GM12892 (cell line): ENCODE measurements around the gene DHRS4.
"Not testable (repeated sequence)": the region's sequence is repeated elsewhere in the genome, so short reads cannot be mapped to it uniquely, and the experiment has no call there.

Experiments used
- DNase-seq: peaks from one replicate; pipeline ENCODE4 v3.0.0; 2011; ENCODE audit not compliant: insufficient read length
- FAIRE-seq: peaks from 2 replicates; lab custom pipeline; 2011; peaks lifted over from hg19 to GRCh38; lab: Jason Lieb, UNC
- POLR2A ChIP-seq: IDR thresholded peaks from 2 replicates; pipeline ENCODE4 v1.6.1; 2011; ENCODE audit warnings: low read depth, low read length, control low read depth
- POLR2AphosphoS5 ChIP-seq: IDR thresholded peaks from 2 replicates; pipeline ENCODE4 v1.6.1; 2011; ENCODE audit warnings: low read depth, low read length, control low read depth
- TAF1 ChIP-seq: IDR thresholded peaks from 2 replicates; pipeline ENCODE4 v1.6.1; 2011; ENCODE audit warnings: low read depth, mild to moderate bottlenecking, control low read depth, low read length, borderline replicate concordance

DHRS4 gene

DNA sequence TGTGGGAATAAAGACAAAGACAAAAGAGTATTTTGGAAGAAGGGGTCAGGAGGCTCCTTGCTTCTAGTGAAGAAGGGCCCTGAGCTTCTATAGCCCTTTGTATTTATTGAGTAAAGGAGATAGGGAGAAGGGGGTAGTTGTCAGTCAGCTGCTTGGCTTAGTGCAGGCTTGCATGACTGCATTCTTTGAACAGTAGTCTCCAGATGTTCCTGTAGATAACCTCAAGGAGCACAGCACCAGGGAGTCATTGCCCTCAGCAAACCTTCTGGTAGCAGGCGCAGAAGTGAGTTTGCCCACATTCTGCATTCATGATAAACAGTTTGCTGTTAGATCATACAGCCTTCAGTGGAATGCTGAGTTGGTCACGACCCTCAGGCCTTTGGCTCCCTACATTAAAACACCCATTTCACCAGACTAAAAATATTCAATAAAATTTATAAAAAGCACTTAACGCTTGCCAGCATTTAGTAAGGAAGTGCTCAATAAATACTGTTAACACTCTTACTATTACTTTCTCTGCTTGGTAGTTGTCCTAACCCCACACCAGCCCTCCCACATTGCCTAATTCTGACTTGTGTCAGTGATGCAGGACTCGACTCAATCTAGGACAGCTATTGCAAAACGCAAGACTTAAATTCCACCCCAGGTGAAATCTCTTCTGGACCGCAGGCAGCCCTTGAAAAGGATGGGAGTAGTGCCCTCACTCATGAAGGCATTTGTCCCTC lies 3.0 kb upstream of the DHRS4 start:
- DNase-seq (no peak), FAIRE-seq (no peak)
- no peak for TF ChIP-seq TAF1
- TF ChIP-seq POLR2A: no peak

DNA sequence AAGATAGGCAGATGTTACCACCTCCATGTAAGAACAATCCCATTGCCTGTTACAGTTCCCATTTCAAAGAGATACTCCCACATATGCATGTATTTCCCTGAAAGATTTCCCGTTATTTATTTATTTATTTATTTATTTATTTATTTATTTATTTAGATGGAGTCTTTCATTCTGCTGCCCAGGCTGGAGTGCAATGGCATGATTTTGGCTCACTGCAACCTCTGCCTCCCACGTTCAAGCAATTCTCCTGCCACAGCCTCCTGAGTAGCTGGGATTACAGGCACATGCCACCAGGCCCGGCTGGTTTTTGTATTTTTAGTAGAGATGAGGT lies 2.5 kb upstream of the DHRS4 start:
- DNase-seq, FAIRE-seq: not testable (repeated sequence)

DNA sequence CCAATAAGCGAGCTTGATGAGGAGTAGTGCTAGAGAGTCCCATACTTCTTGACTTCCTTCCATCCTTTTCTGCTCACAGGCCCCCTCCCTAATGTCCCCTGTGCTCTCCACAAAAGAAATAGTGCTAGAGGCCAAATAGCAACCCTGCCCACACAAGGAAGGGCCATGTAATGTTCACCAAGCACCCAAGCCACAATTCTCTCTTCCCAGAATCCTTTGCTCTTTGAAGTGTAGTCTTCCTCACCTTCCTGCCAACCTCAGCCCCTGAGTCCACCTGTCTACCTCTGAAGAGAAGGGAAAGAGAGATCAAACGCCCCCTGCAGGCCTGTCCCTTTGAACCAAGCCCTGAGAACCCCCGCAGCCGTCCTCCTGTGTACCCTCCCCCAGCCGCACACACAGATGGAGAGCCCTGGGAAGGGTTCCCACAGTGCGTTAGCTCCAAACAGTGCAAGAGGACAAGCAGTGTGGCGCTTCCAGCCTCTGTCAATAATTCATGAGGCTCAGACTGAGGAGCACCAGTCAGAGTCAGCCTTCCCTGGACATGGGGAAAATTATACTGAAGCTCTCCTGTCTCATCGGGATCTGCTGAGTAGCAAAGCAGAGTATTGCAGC lies 1.9 kb upstream of the DHRS4 start:
- no peak for DNase-seq
- no peak for TF ChIP-seq POLR2A
- TF ChIP-seq POLR2AphosphoS5: no peak
- TF ChIP-seq TAF1: no peak
- no peak for FAIRE-seq

DNA sequence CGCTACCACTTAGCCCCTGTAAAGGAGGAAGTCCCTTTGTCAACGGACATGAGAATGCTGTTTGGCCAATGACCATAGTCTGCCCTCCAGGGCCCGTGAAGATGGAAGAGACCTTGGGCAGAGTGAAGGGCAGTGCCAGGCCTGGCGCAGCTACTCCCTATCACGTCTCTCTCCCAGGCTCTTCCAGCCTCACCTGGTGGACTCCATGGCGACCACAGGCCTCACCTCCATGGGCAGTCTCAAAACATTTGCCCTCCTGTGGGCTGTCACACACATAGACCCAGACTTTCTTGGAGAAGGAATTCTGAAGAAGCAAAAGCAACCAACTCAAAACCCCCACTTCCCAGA lies 480 bp upstream of the DHRS4 start:
- not testable (repeated sequence) for DNase-seq, FAIRE-seq

DNA sequence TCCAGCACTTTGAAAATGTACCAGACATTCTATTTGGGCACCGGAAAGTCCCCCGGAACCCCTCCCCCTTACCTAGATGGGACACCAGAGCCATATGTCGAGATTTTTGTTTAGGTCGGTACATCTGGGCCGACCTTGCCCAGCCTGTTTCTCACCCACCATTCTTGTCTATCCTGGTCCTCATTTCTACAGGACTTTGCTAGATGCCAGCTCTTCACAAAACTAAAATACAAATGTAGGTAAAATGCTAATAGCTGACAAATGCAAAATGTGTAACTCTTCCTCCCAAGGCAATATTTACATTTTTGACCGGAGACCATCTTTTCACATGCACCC lies 677 bp downstream of the DHRS4 start:
- DNase-seq, FAIRE-seq: not testable (repeated sequence)

DNA sequence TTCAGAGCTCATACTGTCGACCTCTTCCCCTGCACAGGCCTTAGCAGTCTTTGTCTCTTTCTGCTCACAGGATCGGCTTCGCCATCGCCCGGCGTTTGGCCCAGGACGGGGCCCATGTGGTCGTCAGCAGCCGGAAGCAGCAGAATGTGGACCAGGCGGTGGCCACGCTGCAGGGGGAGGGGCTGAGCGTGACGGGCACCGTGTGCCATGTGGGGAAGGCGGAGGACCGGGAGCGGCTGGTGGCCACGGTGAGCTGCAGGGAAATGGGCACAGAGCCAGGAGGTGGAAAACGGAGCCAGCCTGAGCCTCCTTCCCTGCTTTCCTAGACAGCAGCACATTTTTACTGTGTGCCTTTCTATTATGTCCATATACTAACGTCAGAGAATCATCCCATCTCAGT lies 1.4 kb downstream of the DHRS4 start:
- FAIRE-seq: not testable (repeated sequence)

DNA sequence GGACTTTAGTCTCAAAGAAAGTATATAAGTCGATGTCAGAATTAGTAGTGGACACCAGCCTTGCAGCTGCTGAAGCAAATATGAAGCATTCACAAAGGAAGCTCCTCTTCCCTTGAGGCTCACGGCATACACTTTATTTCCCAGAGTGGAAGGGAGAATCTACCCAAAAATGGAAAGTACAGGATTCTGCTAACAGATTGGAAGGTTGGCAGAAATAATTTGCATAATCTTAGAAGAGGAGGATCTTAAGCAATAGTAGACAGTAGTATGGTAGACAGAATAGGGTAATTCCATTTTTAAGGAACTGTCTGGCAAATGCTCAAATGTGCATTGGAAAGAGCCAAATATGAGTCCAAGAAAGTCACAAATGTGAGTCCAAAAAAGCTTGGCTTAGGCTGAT lies 2.2 kb downstream of the DHRS4 start:
- not testable (repeated sequence) for DNase-seq, FAIRE-seq

More for the DNA sequence above, 1.4 kb downstream of the DHRS4 start:
- DNase-seq: not testable (repeated sequence)

DNA sequence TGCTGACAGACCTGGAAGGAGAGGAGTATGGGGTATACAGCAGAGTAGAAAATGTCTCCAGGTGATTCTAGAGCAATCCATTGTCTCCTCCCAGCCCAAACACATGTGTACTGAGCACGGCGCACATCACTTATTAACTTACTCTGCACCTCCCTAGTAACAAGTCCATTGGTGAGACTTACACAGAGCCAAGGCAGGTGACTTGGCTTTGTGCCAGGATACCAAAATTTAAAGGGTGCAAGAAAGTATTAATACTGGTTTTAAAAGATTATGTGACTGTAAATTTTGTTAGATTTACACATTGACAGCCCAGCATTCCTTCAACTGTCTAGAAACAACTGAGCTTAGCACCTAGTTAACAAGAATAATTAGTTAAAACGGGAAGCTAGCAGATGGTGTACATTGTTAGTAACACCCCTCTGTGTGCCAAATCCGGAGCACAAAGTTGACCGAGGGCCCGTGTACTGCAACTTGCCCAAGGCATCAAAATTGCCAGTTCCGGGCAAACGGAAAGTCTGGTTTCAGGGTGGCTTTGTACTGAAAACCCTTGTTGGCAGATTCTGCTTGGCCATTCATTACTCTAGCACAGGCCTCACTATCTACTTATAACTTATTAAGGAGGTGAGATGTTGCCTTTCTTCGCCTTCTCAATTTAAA lies 4.5 kb downstream of the DHRS4 start:
- DNase-seq, FAIRE-seq: not testable (repeated sequence)

DNA sequence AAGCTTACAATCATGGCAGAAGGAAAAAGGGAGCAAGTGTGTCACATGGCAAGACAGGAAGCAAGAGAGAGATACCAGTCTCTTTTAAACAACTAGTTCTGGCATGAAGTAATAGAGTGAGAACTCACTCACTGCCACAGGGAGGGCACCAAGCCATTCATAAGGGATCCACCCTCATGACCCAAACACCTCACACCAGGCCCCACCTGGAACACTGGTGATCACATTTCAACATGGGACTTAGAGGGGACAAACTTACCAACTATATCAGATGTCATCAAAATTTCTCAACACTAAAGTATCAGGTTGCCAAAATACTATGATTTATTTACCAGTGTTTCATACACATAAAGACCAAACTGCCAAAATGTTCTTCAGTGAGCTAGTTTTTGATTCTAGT lies 7.3 kb downstream of the DHRS4 start:
- not testable (repeated sequence) for DNase-seq, FAIRE-seq

DNA sequence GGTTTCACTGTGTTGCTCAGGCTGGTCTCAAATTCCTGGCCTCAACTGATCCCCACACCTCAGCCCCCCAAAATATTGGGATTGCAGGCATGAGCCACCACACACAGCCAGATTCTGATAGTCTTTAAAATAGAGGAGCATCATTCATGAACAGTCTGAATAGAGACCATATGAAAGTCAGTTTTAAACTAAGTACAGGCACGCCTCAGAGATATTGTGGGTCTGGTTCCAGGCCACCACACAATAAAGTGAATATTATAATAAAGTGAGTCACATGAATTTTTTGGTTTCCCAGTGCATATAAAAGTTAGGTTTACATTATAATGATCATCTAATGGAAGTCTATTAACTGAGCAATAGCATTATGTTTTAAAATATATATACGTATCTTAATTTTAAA lies 8.1 kb downstream of the DHRS4 start:
- FAIRE-seq, DNase-seq: not testable (repeated sequence)

DNA sequence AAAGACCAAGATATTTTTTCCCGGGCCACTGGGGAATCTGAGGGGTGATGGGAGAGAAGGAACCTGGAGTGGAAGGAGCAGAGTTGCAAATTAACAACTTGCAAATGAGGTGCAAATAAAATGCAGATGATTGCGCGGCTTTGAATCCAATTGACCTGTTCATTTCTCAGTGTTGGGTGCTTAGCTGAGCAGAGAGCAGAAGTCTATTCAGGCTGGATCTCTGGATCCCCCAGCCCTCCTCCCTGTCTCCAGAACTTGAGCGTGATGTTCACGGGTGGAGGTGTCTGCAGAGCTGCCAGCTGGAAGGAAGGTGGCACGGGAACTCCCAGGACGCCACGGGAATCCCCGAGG lies 15.5 kb downstream of the DHRS4 start:
- not testable (repeated sequence) for FAIRE-seq, DNase-seq

DNA sequence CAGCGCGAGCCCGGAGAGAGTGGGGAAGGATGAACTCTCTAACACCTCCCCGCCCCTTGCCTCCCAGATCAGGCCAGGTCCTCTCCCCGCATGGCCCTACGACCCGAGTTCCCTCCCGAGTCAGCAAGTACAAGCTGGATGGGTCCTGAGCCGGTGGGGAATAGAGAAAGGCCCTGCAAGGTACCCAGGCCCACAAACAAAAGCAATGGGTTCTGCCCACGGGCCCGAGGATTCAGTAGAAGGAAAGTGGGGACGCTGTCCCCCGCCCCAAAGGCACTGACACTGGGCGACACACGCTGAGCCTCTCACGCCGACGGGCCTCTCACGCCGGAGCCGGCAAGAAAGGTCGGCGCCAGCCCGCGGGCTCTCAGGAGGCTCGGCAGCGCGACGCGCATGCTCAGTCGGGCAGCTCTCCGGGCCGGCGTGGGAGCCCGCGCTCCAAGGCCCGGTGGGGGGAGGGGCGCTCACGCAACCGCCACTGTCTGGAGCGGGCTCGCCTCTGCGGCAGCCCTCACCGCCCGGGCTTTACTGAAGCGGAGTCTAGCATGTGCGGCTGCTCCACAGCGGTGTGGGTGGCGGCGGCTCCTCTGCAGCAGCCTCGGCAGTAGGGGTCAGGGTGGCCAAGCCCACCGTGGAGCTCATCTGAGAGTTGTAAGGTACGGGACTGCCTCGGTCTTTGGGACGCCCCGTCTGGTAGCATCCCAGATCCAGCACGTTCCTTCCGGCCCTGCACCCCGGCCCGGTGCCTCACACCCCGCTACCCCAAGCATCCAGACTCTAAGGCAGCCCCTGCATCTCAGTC lies 16.1 kb downstream of the DHRS4 start:
- DNase-seq, FAIRE-seq: not testable (repeated sequence)

DNA sequence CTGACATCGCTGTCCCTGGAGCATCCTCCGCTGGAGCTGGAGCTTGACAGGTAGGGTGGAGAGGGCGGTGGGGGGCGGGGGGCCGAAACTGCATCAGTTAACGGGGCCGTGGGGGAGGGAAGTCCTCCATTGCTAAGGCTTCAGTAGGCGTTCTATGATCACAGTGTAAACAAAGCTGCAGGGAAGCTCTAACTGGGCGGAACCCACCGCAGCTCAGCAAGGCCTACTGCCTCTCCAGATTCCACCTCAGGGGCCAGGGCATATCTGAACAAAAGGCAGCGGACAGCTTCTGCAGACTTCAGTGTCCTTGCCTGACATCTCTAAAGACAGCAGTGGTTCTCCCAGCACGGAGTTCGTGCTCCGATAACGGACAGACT lies 16.7 kb downstream of the DHRS4 start:
- FAIRE-seq, DNase-seq: not testable (repeated sequence)

DNA sequence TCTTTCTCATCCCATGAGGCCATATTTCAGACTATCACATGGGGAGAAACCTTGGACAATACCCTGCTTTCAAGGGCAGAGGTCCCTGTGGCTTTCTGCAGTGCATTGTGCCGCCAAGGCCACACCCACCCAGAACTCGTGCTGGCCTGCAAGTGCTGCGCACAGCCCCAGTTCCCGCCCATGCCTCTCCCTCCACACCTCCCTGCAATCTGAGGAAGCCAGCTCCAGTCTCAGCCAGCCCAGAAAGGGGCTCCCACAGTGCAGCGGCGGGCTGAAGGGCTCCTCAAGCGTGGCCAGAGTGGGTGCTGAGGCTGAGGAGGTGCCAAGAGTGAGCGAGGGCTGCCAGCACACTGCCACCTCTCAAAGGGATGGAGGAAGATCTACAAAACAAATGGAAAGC lies 19.6 kb downstream of the DHRS4 start:
- FAIRE-seq, DNase-seq: not testable (repeated sequence)

DNA sequence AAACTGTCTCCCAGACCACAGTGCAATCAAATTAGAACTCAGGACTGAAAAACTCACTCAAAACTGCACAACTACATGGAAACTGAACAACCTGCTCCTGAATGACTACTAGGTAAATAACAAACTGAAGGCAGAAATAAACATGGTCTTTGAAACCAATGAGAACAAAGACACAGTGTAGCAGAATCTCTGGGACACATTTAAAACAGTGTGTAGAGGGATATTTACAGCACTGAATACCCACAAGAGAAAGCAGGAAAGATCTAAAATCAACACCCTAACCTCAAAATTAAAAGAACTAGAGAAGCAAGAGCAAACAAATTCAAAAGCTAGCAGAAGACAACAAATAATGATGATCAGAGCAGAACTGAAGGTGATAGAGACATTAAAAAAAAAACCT lies 20.5 kb downstream of the DHRS4 start:
- DNase-seq, FAIRE-seq: not testable (repeated sequence)

DNA sequence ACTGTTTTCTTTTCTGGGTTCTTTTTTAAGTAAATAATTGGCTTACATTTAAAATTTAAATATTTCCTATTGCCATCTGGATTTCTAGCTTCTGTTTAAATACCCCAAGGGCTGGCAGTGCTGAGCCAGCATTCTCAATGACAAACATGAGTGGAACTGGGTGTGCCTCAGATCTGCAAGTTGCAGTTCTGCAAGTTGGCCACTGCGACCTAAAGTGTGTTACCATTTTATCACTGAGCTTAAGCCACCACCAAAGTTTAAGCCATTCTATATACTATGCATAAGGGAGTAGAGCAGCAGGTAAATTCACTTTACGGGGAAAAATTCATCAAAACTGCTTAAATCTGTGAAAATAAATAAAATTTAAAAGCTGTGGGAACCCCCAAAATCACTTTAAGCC lies 23.6 kb downstream of the DHRS4 start:
- not testable (repeated sequence) for FAIRE-seq

DNA sequence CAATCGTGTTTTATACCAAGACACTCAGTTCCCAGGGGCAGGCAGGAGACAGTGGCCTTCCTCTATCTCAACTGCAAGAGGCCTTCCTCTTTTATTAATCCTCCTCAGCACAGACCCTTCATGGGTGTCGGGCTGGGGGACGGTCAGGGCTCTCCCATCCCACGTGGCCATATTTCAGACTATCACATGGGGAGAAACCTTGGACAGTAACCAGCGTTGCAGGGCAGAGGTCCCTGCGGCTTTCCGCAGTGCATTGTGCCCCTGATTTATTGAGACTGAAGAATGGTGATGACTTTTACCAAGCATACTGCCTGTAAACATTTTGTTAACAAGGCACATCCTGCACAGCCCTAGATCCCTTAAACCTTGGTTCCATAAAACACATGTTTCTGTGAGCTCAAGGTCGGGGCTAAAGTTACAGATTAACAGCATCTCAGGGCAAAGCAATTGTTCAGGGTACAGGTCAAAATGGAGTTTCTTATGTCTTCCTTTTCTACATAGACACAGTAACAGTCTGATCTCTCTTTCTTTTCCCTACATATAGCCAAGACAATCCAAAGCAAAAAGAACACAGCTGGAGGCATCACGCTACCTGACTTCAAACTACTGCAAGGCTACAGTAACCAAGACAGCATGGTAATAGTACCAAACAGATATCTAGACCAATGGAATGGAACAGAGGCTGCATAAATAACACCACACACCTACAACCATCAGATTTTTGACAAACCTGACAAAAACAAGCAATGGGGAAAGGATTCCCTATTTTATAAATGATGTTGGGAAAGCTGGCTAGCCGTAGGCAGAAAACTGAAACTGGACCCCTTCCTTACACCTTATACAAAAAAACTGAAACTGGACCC lies 28.6 kb downstream of the DHRS4 start:
- not testable (repeated sequence) for FAIRE-seq, DNase-seq

More for the DNA sequence above, 23.6 kb downstream of the DHRS4 start:
- not testable (repeated sequence) for DNase-seq
